Measurements from ENCODE around the gene UBE2O.

The UBE2O gene

GRCh38 chr17:76343106-76343505, 109.8 kb downstream of the UBE2O start:
- no peaks in the 10 kb centered on the region for H3K79me2 ChIP-seq (ENCODE audit: low read length)
- no peak overlapping the region for H3K4me3 ChIP-seq (ENCODE audit: low read length)
- TF ChIP-seq EZH2phosphoT487 (IDR thresholded peaks at IDR 0.05; ENCODE audit: low read length) (no peak), CTCF (IDR thresholded peaks at IDR 0.05; ENCODE audit: low read length) (no peak), EZH2 (optimal IDR thresholded peaks at IDR 0.05; ENCODE audit: low read depth, low read length) (no peak)
- no peaks in the 10 kb centered on the region for H3F3A ChIP-seq (ENCODE audit: insufficient read depth, low read length)
- no peaks in the 10 kb centered on the region for H4K20me1 ChIP-seq (ENCODE audit: insufficient read depth, low read length)
- no peak overlapping the region for H3K9ac ChIP-seq (ENCODE audit: low read length)
- H2AFZ ChIP-seq (ENCODE audit: low read length): no peak overlapping the region
- no peak overlapping the region for H3K27ac ChIP-seq (ENCODE audit: low read length)
- H3K27me3 ChIP-seq (replicated peaks; ENCODE audit: insufficient read depth, low read length): no peaks in the 10 kb centered on the region
- no peaks in the 10 kb centered on the region for H3K4me1 ChIP-seq (ENCODE audit: low read length)
- no peaks in the 10 kb centered on the region for H3K36me3 ChIP-seq (replicated peaks; ENCODE audit: insufficient read depth, low read length)
- H3K9me2 ChIP-seq (replicated peaks; ENCODE audit: insufficient read depth, low read length): no peaks in the 10 kb centered on the region
- DNase-seq: no peak
- no peak overlapping the region for H3K4me2 ChIP-seq (ENCODE audit: low read depth, low read length)
- no peaks in the 10 kb centered on the region for H3K9me3 ChIP-seq (replicated peaks; ENCODE audit: insufficient read depth, low read length)

GRCh38 chr17:76341301-76341700, 111.7 kb downstream of the UBE2O start:
- Histone ChIP-seq H3K4me3 (ENCODE audit: low read length) (no peak overlapping the region), H4K20me1 (ENCODE audit: insufficient read depth, low read length) (no peaks in the 10 kb centered on the region), H3K9me3 (replicated peaks; ENCODE audit: insufficient read depth, low read length) (no peaks in the 10 kb centered on the region), H3K27ac (ENCODE audit: low read length) (no peak overlapping the region), H3K27me3 (replicated peaks; ENCODE audit: insufficient read depth, low read length) (no peaks in the 10 kb centered on the region), H3K4me1 (ENCODE audit: low read length) (no peaks in the 10 kb centered on the region), H3K4me2 (ENCODE audit: low read depth, low read length) (no peak overlapping the region), H2AFZ (ENCODE audit: low read length) (no peak overlapping the region), H3K36me3 (replicated peaks; ENCODE audit: insufficient read depth, low read length) (no peaks in the 10 kb centered on the region), H3K79me2 (ENCODE audit: low read length) (no peaks in the 10 kb centered on the region), H3F3A (ENCODE audit: insufficient read depth, low read length) (no peaks in the 10 kb centered on the region), H3K9ac (ENCODE audit: low read length) (no peak overlapping the region), H3K9me2 (replicated peaks; ENCODE audit: insufficient read depth, low read length) (no peaks in the 10 kb centered on the region)
- DNase-seq: no peak
- TF ChIP-seq EZH2phosphoT487 (IDR thresholded peaks at IDR 0.05; ENCODE audit: low read length): no peak
- TF ChIP-seq EZH2 (optimal IDR thresholded peaks at IDR 0.05; ENCODE audit: low read depth, low read length): no peak
- TF ChIP-seq CTCF (IDR thresholded peaks at IDR 0.05; ENCODE audit: low read length): no peak

All from MM.1S (cell line).